GM12873 (cell line): Measurements from ENCODE around the gene RAB6A.
A peak's percentile ranks its signal among the peaks of the same experiment; 100 is the strongest.

Experiments
- TF ChIP-seq, protein P1 (sequence below): IDR thresholded peaks from 2 replicates; pipeline ENCODE4 v1.5.1; 2012; ENCODE audit warnings: low read depth, mild to moderate bottlenecking, moderate library complexity, low read length, control low read depth; ENCODE audit not compliant: insufficient read depth; ENCODE audit errors: missing control alignments

The RAB6A gene

GRCh38 chr11:73760679-73761402 lies at the start of gene RAB6A:
RAB6A (minus strand) TSS chr11:73761074; CDS start chr11:73760635, 439 bp downstream.
- TF ChIP-seq, protein P1, sequence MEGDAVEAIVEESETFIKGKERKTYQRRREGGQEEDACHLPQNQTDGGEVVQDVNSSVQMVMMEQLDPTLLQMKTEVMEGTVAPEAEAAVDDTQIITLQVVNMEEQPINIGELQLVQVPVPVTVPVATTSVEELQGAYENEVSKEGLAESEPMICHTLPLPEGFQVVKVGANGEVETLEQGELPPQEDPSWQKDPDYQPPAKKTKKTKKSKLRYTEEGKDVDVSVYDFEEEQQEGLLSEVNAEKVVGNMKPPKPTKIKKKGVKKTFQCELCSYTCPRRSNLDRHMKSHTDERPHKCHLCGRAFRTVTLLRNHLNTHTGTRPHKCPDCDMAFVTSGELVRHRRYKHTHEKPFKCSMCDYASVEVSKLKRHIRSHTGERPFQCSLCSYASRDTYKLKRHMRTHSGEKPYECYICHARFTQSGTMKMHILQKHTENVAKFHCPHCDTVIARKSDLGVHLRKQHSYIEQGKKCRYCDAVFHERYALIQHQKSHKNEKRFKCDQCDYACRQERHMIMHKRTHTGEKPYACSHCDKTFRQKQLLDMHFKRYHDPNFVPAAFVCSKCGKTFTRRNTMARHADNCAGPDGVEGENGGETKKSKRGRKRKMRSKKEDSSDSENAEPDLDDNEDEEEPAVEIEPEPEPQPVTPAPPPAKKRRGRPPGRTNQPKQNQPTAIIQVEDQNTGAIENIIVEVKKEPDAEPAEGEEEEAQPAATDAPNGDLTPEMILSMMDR, result peak; percentile 26

DNA sequence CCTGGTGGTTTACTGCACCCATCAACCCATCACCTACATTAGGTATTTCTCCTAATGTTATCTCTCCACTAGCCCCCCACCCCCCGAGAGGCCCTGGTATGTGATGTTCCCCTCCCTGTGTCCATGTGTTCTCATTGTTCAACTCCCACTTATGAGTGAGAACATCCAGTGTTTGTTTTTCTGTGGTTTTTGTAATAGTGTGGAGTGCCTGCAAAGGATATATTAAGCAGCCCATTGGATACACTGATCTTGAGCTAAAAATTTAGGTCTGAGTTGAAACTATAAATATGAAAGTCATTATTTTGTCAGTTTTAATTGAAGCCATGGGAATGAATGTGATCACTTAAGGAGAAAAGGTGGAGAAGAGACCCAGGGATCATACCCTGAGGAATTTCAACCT lies 49.8 kb upstream of the RAB6A start:
- TF ChIP-seq, protein P1, result no peak

- TF ChIP-seq, protein P1, result no peak
These were observed 47.2 kb upstream of the RAB6A start for GRCh38 chr11:73808052-73808451.

- TF ChIP-seq, protein P1, result no peak
These were observed 43.8 kb upstream of the RAB6A start for GRCh38 chr11:73804712-73805111.

GRCh38 chr11:73801136-73801535 lies 40.3 kb upstream of the RAB6A start:
- TF ChIP-seq, protein P1, result no peak

DNA sequence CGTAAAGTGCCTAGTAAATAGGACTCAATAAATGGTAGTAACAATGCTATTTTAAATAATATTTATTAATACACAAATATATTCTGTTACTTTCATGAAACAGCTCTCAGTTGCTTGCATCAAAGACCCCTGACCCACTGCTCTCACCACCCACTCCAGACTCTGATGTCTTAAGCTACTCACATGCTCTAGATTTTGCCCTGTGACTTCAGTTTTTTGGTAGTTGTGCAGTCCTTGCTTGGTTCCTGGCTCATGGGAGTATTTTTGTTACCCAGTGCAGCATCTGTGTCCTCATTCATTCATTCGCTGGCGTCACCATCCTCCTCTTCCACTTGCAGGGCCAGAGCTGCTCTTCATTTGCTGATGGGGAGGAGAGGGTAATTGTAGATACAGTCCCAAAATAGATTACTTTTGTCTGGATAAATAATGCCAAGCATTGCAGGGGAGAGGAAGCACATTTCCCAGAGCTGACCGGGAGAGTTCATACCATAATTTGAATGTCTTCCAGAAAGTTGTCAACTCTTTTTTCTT lies 39.5 kb upstream of the RAB6A start:
- TF ChIP-seq, protein P1, result no peak

- TF ChIP-seq, protein P1, result no peak
These were observed 36.6 kb upstream of the RAB6A start for GRCh38 chr11:73797457-73797856.
